ENCODE results near the gene RASAL2.

DNA sequence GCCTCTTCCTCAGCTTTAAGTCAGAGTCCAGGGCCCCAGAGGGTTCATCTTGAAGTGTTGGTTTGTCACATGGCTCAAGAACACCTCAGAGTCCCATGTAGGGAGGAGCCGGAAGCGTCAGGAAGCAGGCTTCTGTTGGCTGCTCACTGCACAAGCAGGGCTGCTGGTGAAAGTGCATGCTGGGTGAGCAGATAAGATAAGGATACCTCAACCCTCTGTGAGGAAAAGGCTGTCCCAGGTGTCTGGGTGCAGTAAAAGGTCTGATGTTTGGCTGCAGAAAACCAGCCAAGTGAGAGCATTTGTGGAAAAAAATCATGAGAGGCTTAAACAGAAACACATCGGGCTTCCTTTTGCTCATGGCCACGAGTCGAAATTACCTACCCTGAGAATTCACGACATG lies 412.8 kb downstream of the RASAL2 start:
- TF ChIP-seq CTCF (IDR thresholded peaks at IDR 0.05; ENCODE audit: insufficient read depth, low read length, poor library complexity, severe bottlenecking) (no peak), EZH2phosphoT487 (conservative IDR thresholded peaks at IDR 0.05; ENCODE audit: low read length) (no peak)
